T-helper 2 cell (primary cell): ENCODE measurements around the gene MLLT1.

ENCODE experiments used
- DNase-seq, 5 experiments: peaks; one replicate each; pipeline versions ENCODE4 v3.0.0 to v3.0.0-alpha.2; 2012 to 2022

Gene MLLT1

DNA sequence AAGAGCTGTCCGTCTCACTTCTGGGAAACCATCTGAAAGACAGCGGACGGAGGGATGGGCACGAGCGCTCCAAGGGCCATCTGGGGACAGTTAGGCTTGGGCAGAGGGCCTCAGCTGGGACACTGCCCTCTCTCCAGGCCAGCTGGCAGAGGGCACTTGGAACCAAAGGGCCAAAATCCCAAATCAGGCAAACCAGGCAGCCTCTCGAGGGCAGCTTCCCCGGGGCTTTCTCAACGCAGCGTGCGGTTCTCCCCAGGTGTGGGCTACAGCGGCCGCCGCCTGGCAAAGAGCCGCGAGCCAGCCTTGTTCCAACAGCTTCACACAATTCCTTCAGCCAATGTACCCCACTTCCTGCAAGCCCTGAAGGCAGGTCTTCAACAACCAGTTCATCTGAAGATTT, 5.0 kb downstream of the MLLT1 start:
- DNase-seq, result no peak

DNA sequence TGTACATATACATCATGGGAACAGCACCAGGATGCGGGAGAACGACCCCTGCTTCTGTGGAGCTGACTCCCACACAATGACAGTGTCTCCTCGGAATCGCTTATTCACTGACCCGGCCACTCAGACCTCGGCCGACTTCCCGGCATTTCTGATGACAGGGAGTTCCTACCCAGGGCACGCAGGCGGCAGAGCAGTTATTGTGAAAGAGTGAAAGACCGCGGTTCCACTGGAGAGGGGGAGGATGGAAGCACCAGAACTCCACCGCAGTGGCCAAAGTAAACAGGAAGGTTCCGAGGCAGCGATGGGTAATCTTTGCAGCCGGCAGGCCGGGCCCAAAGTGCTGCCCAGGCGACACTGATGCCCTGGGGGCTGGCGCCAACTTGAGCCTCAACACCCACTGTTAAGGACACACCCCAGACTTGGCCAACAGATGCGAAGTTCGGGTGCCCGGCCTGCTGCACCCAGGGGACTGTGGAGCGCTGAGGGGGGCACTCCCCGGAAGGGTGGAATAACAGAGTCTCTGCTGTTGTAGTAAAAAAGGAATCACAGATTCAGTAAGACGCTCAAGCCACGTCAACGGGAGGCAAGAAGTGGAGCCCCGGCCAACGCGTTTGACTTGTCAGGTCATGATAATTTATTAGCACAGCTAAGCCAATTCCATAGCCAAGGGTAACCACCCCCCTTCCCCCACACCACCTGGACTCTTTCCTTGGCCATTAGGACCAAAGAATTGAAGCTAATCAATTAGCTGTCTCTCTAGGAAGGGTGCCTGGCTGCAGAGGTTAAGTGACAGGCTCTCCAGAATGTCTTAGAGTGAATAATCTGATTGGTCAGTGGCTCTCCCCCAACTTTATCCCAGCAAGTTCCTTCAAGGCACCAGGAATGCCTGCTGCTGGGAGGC, 5.8 kb downstream of the MLLT1 start:
- DNase-seq, result no peak

DNA sequence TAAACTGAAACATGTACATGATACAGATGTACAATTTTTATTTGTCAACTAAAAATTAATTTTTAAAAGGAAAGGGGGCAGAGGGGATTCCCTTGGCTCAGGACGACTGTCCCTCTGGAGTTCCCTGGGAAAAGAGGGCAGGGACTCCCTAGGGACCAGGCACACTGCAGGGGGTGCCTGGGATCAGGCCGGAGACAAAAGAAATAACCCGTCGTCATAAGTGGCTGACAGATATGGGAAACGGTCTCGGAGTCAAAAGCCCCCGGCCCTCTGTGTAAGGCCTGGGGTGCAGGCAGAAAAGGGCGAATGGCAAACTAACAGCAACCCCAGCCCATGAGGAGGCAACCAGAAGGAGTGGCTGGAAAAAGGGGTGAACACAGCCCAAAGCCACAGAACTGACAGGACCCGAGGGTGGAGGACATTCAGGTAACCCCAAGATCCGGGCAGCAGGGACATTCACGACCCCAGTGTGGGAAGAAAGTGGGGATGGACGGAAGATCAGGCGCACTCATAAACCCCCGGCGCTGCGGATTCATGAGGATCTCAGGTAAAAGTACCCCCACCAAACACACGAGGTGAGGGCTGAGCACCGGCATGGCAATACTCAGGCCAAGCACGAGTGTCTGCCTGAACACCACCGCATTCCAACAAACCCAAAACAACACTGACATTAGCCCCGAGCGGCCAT, 6.7 kb downstream of the MLLT1 start:
- DNase-seq, result no peak

DNA sequence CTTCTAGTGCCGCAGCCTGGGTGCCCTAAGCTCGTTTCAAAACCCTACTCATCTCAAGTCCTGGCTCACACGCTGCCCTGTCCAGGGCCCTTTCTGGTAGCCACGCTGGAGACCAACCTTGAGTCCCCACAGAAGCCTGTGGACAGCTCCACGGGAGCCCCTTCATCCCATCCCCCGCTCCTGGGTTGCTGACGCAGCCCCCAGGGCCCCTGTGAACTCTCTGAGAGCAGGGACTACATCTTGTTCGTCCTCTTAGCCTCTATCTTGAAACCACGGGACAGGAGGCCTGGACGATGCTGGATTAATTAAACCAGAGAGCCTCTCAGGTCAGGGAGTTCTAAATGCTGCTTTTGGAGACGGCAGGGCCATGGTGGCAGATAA, 7.4 kb downstream of the MLLT1 start:
- no peak for DNase-seq

DNA sequence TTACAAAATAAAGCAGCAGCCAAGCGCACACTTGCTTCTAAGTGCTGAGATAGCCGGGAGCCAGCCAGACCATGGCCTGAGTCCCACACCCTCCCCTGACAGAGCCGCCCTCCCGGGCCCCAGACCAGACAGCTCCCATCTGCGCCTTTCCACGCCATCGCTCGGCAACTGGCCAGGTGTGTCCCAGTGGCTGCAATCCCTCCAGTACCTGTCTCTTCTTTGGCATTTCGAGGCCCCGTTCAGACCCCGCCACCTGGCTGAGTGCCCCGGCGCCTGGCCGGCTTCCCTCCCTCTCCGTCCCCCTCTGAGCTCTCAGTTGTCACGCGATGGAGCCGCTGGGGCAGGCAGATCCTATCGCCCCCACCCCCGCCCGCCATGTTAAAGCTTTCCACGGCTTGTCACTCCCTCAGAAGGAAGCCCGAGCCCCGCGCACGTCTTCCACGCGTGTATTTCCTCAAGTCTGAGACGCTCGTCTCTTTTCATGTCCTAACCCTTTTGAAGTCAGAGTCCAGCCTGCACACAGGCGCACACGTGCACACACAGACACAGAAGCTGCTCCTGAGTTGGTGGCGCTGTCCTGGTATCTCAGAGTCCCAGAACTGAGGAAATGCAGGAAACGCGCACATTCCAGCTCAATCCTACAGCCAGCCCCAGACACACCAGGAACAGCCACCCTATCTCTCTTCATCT, 7.9 kb downstream of the MLLT1 start:
- DNase-seq, result no peak

DNA sequence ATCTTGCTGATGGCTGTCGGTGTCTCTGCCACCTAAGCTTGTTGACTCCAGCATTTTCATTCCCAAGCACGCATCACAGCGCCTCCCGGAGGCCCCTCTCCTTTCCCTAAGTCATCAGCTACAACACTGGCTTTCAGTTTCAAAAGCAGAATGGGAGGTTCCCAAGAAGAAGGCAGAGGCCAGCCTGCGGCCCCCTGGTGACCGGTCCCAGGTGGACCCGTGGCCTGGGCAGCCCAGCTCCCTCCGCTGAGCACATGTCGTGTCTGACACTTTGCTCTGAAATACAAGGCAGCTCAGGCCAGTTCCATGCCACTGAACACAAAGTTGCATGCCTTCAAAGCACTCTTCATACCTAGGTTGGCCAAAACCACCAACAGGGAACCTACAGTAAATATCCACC, 8.5 kb downstream of the MLLT1 start:
- no peak for DNase-seq

DNA sequence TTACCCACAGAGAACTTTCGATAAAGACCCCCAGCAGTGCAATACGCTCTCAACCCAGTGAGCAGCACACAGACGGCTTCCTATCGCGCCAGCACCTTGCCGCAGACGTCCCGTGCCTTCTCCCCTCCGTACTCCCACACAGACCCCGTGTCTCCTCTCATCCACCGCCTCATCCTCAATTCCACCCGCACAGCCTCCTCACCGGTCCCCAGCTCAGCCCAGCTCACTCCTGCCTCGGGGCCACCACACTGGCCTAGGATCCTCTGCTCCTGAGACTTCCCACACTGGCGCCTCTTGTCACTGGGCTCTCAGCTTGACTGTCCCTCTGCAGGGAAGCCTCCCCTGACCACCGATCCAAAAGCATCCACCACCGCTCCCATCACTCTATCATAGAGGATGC, 9.0 kb downstream of the MLLT1 start:
- DNase-seq, result no peak

DNA sequence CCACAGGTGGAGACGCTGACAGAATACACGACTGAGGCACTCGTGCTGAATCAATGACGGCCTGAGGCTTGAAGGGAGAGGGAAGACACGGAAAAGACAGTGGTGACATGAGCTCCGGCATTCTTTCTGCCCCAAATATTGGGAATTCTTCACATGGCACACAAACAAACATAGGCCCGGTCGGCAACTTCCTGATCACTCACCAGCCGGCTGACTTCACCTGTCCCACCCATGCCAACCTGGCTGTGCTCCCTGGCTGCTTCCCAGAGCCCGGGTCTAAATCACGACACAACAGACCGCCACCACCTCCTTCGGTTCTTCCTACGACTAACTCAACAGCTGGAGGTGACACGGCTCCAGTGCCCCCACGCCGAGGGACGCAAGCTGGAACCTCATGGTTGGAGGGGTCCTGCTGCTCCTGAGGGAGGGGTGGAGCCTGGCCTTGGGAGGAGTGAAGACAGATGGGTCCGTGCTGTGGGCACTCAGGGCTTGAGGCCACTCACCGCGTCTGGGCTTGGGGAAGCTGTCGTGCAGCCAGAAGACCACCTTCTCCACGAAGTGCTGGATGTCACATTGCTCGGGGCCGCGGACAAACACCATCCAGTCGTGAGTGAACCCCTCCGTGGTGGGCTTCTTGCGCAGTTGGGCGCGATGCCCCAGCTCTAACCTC, 9.6 kb downstream of the MLLT1 start:
- DNase-seq, result no peak

DNA sequence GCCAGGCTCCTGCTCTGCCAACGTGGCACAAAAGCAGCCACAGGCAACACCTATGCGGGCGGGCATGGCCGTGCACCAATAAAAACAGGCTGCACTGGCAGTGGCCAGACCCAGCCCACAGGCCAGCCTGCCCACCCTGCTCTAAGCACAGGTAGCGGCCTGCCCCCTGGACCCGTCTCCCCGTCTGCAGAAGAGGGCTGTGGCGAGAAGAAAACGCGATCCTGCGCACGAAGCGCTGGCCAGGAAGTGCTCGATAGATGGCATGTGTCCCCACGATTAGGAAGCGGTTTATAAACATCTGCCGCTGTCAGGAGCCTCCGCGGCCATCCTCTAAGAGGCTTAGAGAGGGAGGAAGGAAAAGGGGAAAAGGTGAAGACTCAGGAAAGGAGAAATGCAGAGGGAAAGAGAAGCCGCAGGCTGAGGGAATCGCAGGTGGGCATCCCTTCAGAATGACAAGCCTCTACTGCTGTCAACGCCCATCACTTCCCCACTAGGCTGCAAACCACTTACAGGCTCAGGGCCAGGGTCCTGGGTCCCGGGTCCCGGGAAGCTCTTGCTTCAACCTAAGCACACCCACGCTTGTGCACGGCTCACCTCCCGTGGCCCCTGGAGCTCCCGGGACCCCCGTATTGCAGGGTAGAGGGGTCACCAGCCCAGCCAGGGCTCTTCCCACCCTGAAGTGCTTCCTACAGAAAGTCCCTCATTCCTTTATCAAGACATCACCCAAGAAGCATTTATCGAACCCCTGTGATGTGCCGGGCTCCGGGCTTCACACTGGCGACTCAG, 10.5 kb downstream of the MLLT1 start:
- DNase-seq, result no peak

DNA sequence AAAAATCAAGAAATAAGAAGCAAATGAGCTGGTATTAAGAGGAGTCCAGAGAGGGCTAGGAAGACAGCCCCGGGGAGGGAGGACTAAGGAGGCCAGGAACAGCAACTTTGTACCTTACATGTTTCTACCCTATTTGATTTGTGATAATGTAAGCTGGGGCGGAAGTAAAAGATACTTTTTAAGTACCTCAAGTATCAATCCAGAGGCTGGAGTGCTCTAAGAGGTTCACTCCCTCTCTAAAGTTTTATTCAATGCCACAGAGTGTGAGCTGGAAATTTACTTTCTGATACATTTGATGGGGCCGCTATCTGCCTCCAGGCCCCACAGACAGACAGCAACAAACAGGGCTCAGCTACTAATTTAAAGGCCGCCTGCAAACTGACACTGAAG, 11.4 kb downstream of the MLLT1 start:
- DNase-seq, result no peak

DNA sequence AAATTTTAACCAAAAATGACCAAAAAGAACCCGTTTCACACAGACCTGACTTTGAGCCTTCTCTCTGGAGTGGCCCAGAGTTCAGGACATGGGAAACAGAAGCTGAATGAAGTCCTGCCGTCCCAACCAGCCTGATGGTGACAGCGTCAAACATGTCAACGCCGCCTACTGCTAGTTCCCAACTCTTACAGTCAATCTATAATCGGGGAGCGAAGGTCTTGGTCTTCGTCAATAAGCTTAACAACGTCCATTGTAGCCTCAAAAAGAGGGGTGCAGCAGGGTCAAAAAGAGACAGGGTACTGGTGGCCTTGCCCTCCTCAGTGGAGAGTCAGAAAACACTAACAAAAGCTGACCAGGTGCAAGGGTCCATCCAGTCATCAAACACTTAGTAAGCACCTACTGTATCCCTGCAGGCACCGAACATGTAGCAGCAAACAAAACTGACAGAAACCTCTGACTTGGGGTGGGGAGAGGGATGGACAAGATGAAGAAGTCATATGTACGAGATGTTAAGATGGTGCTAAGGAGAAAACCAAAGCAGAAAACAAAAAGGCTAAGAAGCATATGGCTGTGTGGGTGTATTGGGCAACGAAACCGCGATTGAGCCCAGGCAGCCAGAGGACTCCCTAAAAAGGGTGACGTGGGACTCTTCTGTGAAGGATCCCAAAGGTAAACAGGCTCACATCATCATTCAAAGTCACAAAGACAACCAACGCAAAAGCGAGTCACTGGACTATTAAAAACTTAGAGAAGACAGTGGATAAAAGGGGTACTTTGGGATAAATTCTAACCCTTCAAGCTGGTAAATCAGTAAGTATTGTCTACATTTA, 12.0 kb downstream of the MLLT1 start:
- DNase-seq, result no peak

DNA sequence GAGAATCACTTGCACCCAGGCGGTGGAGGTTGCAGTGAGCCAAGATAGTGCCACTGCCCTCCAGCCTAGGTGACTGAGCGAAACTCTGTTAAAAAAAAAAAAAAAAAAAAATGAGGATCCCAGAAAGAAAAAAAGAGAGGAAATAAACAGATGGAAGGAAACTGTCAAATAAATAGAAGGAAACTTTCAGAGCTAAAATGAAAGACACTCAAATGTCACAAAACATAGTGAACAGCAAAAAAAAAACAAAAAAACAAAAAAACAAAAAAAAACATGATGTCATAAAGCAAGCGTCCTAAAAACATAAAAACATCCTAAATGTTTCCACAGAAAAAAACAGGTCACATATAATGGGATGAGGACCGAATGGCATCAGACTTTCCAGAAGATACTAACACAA, 15.0 kb downstream of the MLLT1 start:
- no peak for DNase-seq

DNA sequence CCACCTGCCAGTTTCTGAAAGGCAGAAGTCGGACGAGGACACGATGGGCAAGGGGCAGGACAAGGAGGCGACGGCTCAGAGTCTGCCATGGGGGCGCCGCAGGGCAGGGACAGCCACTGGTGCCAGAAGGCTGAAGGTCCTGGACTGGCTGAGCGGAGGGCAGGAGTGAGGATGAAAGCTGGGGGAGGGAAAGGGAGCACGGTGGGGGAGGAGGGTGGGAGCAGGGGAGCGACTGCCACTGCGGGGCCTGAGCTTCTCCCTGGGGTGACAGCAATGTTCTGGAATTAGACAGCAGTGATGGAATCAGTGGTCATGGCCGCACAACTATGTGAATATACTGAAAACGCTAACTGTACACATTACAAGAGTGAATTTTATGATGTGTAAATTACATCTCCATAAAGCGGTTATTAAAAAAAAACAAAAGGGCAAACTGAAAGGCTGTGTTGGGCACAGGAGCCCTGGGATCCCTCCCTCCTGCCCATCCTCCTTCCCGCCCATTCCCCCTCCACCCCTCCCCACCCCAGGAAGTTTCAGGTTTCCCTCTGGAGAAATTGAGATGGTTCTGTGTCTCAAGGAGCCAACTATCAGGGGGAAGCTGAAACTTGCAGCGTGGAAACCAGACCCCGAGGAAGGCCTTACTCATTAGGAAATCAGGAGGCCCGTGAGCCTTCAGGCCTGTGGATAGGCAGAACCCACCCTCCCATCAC, 15.9 kb downstream of the MLLT1 start:
- no peak for DNase-seq

DNA sequence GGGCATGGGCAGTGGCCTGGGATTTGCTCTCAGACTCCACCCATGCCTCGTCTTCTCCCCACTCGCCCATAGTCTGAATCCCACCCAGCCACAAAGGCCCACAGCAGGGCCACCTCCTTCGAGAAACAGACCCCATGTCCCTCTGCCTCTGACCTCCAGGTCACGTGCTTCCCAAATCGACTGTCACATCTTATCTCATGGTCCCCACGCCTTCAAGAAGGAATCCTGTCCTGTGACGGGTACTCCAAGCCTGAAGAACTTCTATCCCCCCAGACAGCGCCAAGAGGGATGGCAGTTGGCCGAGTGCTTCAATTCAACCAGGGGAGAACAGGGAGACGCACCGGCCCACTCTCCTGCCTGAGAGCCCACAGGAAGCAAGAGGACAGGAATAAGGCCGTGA, 16.5 kb downstream of the MLLT1 start:
- DNase-seq, result no peak

DNA sequence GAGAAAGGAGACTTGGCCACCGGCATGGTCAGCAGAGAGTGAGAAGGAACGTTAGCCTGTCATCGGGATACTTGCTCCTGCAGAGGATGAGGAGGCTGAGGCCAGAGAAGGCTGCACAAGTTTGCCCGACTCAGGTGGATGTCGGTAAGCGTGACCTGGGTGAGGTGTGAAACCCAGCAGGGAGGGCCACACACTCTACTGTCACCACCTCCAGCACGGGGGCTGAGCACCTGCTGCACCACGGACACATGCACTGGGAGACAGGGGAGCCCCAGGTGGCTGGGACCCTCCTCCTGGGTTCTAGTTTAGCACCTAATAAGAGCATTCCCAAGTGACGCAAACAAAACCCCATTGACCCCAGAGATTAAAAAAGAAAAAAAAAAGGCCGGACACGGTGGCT, 17.3 kb downstream of the MLLT1 start:
- no peak for DNase-seq

DNA sequence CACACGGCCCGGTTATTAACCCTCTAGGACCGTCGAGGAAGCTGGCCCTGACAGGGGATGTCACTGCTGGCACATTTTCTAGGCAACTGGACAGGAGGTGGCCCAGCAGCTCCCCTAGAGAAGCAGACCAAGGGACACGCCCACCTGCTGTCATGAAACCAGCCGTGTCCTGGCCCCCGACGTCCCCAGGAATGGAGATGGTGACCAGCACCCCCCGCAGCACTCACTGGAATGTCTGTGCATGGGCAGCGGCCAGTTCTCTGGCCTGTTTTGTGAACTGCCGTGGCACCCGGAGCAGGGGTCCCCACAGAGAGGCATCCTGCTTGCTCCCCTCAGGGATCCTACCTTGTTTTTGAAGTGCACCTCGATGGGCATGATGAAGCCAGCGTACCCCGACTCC, 17.9 kb downstream of the MLLT1 start:
- no peak for DNase-seq

DNA sequence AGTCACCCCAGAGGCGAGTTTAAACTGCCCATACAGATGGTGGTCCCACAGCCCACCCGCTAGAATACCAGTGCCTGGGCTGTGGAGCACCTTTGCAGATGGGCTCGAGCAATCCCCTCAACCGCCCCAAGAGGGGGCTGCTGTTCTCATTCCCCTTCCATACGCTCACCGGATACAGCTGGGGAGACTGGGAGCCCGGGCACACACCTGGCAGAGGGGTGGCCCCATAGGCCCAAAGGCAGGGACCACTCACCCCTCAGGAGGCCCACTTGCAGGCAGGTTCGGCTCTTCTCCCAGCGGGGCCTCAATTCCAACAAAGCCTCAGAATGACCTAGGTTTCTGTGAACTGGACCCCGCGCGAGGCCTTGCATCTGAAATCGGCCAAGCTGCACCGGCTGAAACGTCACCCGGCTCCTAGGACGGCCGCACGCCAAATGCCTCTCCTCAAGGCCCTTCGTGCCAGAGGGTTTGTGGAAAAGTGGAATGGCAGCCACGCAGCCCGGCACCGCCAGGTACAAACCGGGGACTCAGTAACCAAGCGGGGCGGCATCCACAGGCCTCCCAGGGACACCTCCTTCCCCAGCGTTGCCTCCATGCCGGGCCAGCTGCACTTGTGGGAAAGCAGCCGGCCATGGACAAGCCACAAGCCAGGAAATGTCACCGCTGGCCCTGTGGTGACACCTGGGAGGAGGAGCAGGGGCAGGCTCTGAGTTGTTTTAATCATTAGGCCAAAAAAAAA, 18.7 kb downstream of the MLLT1 start:
- no peak for DNase-seq

DNA sequence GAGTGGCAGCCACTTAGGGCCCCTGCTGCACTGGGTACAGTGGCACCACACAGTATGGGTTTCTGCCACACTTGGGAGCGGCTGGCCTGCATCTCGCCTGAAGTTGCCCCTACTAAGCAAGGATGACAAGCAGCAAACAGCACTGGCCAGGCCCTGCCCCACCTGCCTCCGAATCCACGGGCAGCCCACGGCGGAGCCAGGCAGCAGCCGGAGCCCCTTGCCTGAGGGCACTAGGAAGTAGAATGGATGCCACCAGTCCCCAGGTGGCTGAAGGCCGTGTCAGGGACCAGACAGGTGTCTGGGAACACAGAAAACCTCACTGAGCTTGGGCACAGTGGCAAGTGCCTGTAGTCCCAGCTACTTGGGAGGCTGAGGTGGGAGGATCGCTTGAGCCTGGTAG, 19.4 kb downstream of the MLLT1 start:
- no peak for DNase-seq

DNA sequence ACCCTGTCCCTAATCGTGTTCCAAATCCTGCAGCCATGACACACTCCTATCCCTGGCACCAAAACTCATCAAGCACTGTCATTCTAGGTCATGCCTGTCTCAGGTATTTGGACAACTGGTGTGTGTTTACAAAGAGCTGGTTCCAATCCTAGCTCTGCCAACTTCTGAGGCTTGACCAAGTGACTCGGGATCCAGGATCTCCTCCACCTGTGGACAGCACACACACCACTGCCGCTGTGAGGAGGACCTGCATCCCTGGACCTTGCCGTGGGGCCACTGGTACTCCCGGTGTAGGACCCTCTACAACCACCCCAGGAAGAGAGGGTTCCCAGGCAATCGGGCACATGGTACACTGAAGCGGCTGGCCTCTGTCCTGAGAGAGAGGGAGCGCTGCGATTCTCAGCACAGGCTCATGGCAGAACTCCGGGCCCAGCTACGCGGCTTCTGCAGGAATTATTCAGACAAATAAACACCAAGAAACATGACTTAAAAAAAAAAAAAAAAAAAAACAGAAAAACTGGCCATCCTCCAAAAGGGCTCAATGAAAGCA, 20.4 kb downstream of the MLLT1 start:
- no peak for DNase-seq

DNA sequence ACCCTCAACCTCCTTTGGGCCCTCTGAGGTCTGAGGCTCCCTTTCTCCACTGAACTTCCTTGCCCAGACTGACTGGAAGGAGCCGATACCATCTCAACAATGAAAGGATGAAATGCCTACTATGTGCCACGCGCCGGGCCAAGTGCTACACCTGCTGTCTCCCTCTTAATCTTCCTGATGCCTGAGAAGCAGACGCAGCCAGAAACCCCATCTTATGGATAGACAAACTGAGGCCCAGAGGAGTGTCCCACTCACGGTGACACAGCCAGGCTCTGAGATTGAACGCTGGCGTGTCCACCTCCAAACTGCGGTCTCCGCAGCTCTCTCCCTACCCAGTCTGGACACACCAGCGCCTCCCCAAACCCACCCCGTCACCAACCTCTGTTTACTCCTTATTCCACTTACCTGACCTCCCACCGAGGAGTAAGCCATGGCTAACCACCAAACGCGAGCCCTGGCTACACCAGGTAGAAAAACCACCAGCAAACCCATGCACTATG, 20.9 kb downstream of the MLLT1 start:
- no peak for DNase-seq
